ENCODE data around the gene SEPTIN1.

The SEPTIN1 gene

DNA sequence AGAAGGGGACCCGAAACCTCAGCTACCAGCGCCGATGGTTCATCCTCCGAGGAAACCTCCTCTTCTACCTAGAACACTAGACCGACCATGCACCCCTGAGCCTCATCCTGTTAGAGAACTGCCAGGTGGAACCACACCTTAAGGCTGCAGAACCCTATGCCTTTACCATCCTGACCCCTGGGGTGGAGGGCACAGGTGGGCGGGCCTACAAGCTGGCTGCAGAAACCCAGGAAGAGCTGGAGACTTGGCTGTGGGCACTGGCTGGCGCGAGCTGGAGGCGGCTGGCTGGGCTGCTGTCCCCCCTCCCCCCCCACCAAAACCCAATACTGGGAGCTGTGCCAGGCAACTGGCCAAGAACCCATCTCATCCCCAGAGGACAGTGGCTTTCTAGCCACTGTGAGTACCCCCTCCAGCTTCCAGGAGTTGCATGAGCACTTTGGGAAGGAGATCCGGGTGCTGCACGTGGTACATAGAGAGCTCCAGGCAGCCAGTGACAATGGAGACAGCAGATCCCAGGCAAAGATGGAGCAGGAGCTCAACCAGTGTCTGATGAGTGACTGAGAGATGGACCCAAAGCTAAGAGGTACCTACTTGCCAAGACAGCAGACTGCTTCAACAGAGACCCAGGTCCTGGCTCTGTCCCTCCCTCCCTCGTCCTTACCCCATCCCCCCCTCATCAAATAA lies 25.8 kb downstream of the SEPTIN1 start:
- peaks cover 37% of the 10 kb centered on the region for H3K36me3 Mint-ChIP-seq (ENCODE audit: low read depth)
- H3K4me1 Mint-ChIP-seq: peaks cover 64% of the 10 kb centered on the region
- H3K4me3 Mint-ChIP-seq: peak overlapping the region; percentile 97
- DNase-seq: no peak
- H3K9me3 Mint-ChIP-seq: no peaks in the 10 kb centered on the region
- H3K27ac Mint-ChIP-seq: peak overlapping the region; percentile 100
- TF ChIP-seq, protein P1, sequence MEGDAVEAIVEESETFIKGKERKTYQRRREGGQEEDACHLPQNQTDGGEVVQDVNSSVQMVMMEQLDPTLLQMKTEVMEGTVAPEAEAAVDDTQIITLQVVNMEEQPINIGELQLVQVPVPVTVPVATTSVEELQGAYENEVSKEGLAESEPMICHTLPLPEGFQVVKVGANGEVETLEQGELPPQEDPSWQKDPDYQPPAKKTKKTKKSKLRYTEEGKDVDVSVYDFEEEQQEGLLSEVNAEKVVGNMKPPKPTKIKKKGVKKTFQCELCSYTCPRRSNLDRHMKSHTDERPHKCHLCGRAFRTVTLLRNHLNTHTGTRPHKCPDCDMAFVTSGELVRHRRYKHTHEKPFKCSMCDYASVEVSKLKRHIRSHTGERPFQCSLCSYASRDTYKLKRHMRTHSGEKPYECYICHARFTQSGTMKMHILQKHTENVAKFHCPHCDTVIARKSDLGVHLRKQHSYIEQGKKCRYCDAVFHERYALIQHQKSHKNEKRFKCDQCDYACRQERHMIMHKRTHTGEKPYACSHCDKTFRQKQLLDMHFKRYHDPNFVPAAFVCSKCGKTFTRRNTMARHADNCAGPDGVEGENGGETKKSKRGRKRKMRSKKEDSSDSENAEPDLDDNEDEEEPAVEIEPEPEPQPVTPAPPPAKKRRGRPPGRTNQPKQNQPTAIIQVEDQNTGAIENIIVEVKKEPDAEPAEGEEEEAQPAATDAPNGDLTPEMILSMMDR (IDR thresholded peaks at IDR 0.05): no peak
- peaks cover 6% of the 10 kb centered on the region for H3K27me3 Mint-ChIP-seq (ENCODE audit: low read depth, poor library complexity)

DNA sequence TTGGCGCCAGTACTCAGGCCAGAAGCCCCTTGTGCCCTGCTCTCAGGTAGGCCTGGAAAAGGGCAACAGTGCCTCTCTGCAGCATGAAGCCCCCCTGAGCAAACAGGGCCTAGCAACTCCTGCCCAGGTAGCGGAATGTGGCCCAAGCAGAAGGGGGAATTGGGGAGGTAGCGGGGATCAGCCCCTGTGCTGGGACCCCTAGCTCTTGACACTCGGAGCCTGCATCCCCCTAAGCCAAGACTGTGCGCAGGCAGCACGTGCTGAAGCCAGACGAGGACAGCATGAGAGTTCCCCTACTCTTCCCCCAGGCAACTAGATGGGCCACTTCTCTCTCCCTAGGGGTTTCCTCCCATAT lies 26.4 kb downstream of the SEPTIN1 start:
- H3K4me3 Mint-ChIP-seq: peak overlapping the region; percentile 97
- H3K27ac Mint-ChIP-seq: peak overlapping the region; percentile 100
- no peaks in the 10 kb centered on the region for H3K9me3 Mint-ChIP-seq
- DNase-seq: no peak
- H3K4me1 Mint-ChIP-seq: peaks cover 59% of the 10 kb centered on the region
- TF ChIP-seq, protein P1 (IDR thresholded peaks at IDR 0.05): no peak
- H3K36me3 Mint-ChIP-seq (ENCODE audit: low read depth): peaks cover 38% of the 10 kb centered on the region
- H3K27me3 Mint-ChIP-seq (ENCODE audit: low read depth, poor library complexity): peaks cover 6% of the 10 kb centered on the region

DNA sequence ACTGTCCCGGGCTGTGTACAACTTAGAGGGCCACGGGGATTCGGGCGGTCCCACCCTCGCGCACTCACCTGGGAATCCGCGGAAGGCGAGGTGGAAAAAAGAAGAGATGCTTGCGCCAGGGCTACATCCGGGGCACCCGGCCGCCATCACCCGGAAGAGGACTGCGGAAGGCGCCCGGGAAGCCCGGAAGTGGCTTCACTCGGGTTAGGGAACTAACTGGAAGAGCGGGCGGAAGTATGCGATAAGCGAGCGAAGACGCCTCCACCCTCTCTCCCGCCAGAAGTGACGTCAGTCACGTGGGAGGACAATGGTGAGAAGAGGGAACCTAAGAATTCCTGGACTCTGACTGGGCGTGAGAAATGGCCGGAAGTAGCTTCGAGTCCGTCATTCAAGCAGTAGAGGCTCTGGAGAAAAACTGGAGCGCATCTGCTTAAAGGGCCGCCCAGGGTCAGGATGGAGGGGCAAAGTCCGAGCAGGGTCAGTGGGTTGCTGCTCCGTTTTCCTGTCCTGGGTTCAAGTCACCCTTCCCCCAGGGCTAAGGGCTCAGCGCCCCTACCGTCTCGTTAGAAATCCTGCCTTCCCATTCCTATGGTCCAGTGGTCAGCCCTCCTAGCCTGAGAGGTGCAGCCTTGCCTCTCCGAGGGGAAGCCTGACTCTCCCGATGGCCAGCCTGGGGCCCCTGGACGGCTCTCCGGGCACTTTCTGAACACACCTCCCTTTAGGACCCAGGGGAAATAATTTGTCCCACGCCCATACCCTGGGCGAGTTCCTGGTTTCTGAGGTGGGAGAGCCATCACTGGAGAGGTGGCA lies 27.0 kb downstream of the SEPTIN1 start, which contains the start of gene CD2BP2:
TSS of gene CD2BP2 (minus strand) at position 165 of the 810 bp plus-strand sequence. CDS start 627 bp downstream, outside the sequence.
- TF ChIP-seq, protein P1 (IDR thresholded peaks at IDR 0.05): no peak
- H3K4me3 Mint-ChIP-seq: peak within 1 kb of the TSS; percentile 97

DNA sequence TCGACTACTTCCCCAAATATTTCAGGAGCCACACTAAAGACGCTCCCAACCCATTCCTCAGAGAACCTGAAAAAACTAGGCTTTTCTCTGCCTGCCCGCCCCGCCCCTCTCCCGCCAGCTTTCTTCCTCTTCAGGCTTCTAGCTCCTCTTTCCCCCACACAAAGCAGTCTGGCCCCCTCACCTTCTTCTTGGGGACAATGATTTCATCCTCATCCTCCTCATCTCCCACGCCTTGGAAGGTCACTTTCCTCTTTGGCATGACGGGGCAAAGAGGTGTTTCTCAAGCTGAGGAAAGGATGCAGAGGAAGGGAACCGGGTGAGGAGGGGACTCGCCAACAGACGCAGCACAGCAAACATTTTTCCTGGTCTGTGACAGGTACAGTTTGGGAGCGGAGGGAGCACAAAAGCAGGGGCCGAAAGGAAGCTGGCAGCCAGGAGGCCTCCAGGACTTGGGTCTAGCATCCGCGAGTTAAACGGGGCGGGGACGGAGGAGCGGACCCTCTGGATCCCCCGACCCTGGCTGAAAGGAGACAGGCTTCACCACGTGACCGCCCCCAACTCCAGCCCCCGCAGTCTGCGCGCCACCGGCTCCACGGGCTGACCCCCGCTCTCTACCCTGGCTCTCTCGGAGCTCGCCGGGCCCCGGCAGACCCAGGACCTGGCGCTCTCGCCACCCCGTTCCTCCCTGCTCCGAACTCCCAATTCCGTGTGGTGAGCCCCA lies 27.8 kb downstream of the SEPTIN1 start:
- peaks cover 52% of the 10 kb centered on the region for H3K36me3 Mint-ChIP-seq (ENCODE audit: low read depth)
- H3K27ac Mint-ChIP-seq: peak overlapping the region; percentile 100
- peak overlapping the region; percentile 97 for H3K4me3 Mint-ChIP-seq
- peak; percentile 71 for DNase-seq
- TF ChIP-seq, protein P1 (IDR thresholded peaks at IDR 0.05): no peak
- peaks cover 51% of the 10 kb centered on the region for H3K4me1 Mint-ChIP-seq
- peaks cover 6% of the 10 kb centered on the region for H3K27me3 Mint-ChIP-seq (ENCODE audit: low read depth, poor library complexity)
- no peaks in the 10 kb centered on the region for H3K9me3 Mint-ChIP-seq

More for the DNA sequence above, 27.0 kb downstream of the SEPTIN1 start, which contains the start of gene CD2BP2:
- peak within 1 kb of the TSS; percentile 100 for H3K27ac Mint-ChIP-seq
- peaks cover 53% of the 10 kb centered on the region for H3K4me1 Mint-ChIP-seq
- H3K27me3 Mint-ChIP-seq (ENCODE audit: low read depth, poor library complexity): peaks cover 6% of the 10 kb centered on the region
- H3K36me3 Mint-ChIP-seq (ENCODE audit: low read depth): peaks cover 44% of the 10 kb centered on the region
- peak; percentile 90 for DNase-seq
- no peaks in the 10 kb centered on the region for H3K9me3 Mint-ChIP-seq

DNA sequence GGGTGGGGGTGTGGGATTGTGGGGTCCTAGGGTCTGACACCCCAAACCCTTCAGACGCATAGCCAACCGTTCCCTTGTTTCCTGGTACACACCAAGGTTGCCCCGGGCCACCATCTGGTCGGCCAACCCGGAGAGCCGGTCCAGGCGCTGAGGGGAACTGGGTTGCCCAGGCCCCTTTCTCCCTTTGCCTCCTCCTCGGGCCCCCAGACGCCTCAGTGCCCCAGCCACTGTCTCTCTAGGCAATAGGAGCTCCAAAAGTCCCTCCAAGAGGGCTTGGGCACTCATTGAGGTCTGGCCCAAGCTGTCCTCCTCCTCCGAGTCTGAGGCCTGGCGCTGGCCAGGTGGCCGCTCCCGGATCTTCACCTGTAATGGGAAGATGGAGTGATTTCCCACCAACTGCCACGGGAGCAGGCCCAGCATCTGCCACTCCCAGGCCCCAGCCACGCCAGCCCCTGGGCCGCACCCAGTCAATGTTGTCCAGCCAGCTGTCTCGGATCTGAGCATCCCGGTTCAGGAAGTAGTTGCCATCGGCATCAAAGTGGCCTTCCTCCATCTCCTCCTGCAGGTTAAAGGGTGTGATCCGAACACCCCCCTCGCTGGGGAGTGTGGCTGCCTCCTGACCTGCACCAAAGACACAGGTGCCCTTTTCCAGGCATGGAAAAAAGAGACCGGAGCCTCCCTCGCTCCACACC lies 28.8 kb downstream of the SEPTIN1 start:
- peak overlapping the region; percentile 97 for H3K4me3 Mint-ChIP-seq
- TF ChIP-seq, protein P1 (IDR thresholded peaks at IDR 0.05): no peak
- peaks cover 58% of the 10 kb centered on the region for H3K36me3 Mint-ChIP-seq (ENCODE audit: low read depth)
- H3K27me3 Mint-ChIP-seq (ENCODE audit: low read depth, poor library complexity): peaks cover 6% of the 10 kb centered on the region
- no peaks in the 10 kb centered on the region for H3K9me3 Mint-ChIP-seq
- peaks cover 54% of the 10 kb centered on the region for H3K4me1 Mint-ChIP-seq
- no peak for DNase-seq
- H3K27ac Mint-ChIP-seq: no peak overlapping the region
